PC-9 (cell line): ENCODE data around the gene EIF2AK3. TPM values are rescaled to one million over a fixed set of nuclear protein-coding genes. Genes with fewer than 3 reads are reported as not detected.
A peak's percentile ranks its signal among the peaks of the same experiment; 100 is the strongest.

Source experiments
- BruUV-seq: library from RNA; stranded (reverse); fragments of 400-500 nt; replicated peaks from 2 replicates; lab custom pipeline; 2021; lab: Mats Ljungman, UMichigan
- CTCF ChIA-PET: fragments of 300-600 bp; sonication (Branson Sonifier 250); formaldehyde crosslinking; loops from one replicate; lab custom pipeline; 2022; ENCODE audit warnings: antibody characterized with exemption; lab: Charles Lee
- POLR2A ChIA-PET: fragments of 300-600 bp; sonication (Branson Sonifier 250); formaldehyde crosslinking; loops from one replicate; lab custom pipeline; 2022; ENCODE audit warnings: antibody characterized with exemption; ENCODE audit not compliant: unreplicated experiment; lab: Charles Lee
- DNase-seq, 2 experiments: peaks; one replicate each; pipeline versions ENCODE4 v3.0.0 to v3.0.0-alpha.2; 2015 to 2022; ENCODE audit warnings: mixed read lengths in 1 of 2
- H2AFZ ChIP-seq: fragments of 200-600 bp; sonication (generic); 2 replicates; pipeline ENCODE4 v1.8.1; 2017; ENCODE audit warnings: antibody characterized with exemption
- H3F3A ChIP-seq: fragments of 200-600 bp; sonication (generic); 2 replicates; pipeline ENCODE4 v1.8.1; 2017; ENCODE audit warnings: antibody characterized with exemption, mild to moderate bottlenecking, low read depth; ENCODE audit not compliant: insufficient read depth
- H3K27ac ChIP-seq: fragments of 200-600 bp; sonication (generic); 2 replicates; pipeline ENCODE4 v1.6.1; 2016; ENCODE audit warnings: mixed run types
- H3K27me3 ChIP-seq: fragments of 200-600 bp; sonication (generic); 2 replicates; pipeline ENCODE4 v1.6.1; 2016; ENCODE audit warnings: low read depth, mixed run types; ENCODE audit not compliant: insufficient read depth
- H3K36me3 ChIP-seq: fragments of 200-600 bp; sonication (generic); 2 replicates; pipeline ENCODE4 v1.6.1; 2016; ENCODE audit warnings: low read depth, mixed run types
- H3K4me1 ChIP-seq: fragments of 200-600 bp; sonication (generic); replicated peaks from 2 replicates; pipeline ENCODE4 v1.6.1; 2016; ENCODE audit warnings: mixed run types; ENCODE audit not compliant: insufficient read depth
- H3K4me2 ChIP-seq: fragments of 200-600 bp; sonication (generic); 2 replicates; pipeline ENCODE4 v1.6.1; 2017; ENCODE audit warnings: mixed run types
- H3K4me3 ChIP-seq: fragments of 200-600 bp; sonication (generic); 2 replicates; pipeline ENCODE4 v1.6.1; 2016; ENCODE audit warnings: mixed run types
- H3K79me2 ChIP-seq: fragments of 200-600 bp; sonication (generic); 2 replicates; pipeline ENCODE4 v1.6.1; 2017; ENCODE audit warnings: low read depth, mixed run types
- H3K9me2 ChIP-seq: fragments of 200-600 bp; sonication (generic); 2 replicates; pipeline ENCODE4 v1.8.1; 2017; ENCODE audit warnings: mild to moderate bottlenecking; ENCODE audit not compliant: insufficient read depth
- H3K9me3 ChIP-seq: fragments of 200-600 bp; sonication (generic); 2 replicates; pipeline ENCODE4 v1.8.1; 2016; ENCODE audit warnings: low read depth; ENCODE audit not compliant: insufficient read depth
- H4K20me1 ChIP-seq: fragments of 200-600 bp; sonication (generic); 2 replicates; pipeline ENCODE4 v1.8.1; 2017; ENCODE audit not compliant: insufficient read depth
- EZH2 ChIP-seq: fragments of 200-600 bp; sonication (generic); IDR thresholded peaks from 2 replicates; pipeline ENCODE4 v1.8.0; 2017; ENCODE audit warnings: antibody characterized with exemption, low read depth
- intact Hi-C: fragments of 100-400 bp; cut with micrococcal nuclease; formaldehyde crosslinking; loops from one replicate; pipeline ENCODE4 v1.10.0; 2022; ENCODE audit not compliant: unreplicated experiment
- total RNA-seq: library from RNA; stranded (reverse); gene quantifications from 2 replicates; pipeline ENCODE4 v1.2.3, GENCODE V29; 2021
- TF ChIP-seq, protein P1 (sequence below): fragments of 200-600 bp; sonication (generic); conservative IDR thresholded peaks from 2 replicates; pipeline ENCODE4 v1.6.1; 2017; ENCODE audit warnings: mixed run types, antibody characterized with exemption, mild to moderate bottlenecking, moderate library complexity

EIF2AK3 gene
- total RNA-seq, 1 experiment from 2014 or later = 8.8 TPM

- H3F3A ChIP-seq = peaks cover 9% of the 10 kb centered on the region; the same call in 1 of the 2 replicates
- no peak overlapping the region for H2AFZ ChIP-seq
- no peak for DNase-seq
- no peak overlapping the region for H3K27ac ChIP-seq
- H3K9me3 ChIP-seq = no peaks in the 10 kb centered on the region
- H4K20me1 ChIP-seq = no peaks in the 10 kb centered on the region
- H3K4me3 ChIP-seq = no peak overlapping the region
- no peak overlapping the region for H3K4me2 ChIP-seq
- ChIA-PET CTCF (no interaction called here), POLR2A (no interaction called here)
- TF ChIP-seq, protein P1, sequence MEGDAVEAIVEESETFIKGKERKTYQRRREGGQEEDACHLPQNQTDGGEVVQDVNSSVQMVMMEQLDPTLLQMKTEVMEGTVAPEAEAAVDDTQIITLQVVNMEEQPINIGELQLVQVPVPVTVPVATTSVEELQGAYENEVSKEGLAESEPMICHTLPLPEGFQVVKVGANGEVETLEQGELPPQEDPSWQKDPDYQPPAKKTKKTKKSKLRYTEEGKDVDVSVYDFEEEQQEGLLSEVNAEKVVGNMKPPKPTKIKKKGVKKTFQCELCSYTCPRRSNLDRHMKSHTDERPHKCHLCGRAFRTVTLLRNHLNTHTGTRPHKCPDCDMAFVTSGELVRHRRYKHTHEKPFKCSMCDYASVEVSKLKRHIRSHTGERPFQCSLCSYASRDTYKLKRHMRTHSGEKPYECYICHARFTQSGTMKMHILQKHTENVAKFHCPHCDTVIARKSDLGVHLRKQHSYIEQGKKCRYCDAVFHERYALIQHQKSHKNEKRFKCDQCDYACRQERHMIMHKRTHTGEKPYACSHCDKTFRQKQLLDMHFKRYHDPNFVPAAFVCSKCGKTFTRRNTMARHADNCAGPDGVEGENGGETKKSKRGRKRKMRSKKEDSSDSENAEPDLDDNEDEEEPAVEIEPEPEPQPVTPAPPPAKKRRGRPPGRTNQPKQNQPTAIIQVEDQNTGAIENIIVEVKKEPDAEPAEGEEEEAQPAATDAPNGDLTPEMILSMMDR = no peak
- TF ChIP-seq EZH2 = no peak
- H3K27me3 ChIP-seq = no peaks in the 10 kb centered on the region
- peaks cover 21% of the 10 kb centered on the region for H3K4me1 ChIP-seq
- BruUV-seq = no TSS peak
- H3K36me3 ChIP-seq = no peaks in the 10 kb centered on the region
- H3K79me2 ChIP-seq = no peaks in the 10 kb centered on the region
- H3K9me2 ChIP-seq = no peaks in the 10 kb centered on the region
- intact Hi-C loops = no loop called here
Measured at GRCh38 chr2:88636026-88636425, 8.8 kb upstream of the EIF2AK3 start.

DNA sequence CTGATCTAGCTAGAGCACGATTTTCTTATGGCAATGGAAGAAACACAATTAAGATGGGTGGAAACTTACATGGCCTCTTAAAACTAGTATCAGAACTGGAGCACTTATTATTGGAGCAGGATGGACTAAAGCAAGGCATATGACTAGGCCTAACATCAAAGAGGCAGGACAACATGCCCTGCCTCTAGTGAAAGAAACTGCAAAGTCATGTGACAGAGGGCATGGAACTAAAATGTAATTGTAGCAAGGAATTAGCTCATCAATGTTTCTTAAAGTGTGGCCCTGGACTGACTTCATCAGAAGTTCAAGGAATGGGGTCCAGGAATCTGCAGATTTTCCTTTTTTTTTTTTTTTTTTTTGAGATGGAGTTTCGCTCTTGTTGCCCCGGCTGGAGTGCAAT, 5.3 kb upstream of the EIF2AK3 start:
- TF ChIP-seq, protein P1 = no peak
- no peak for TF ChIP-seq EZH2
- H3K79me2 ChIP-seq = no peaks in the 10 kb centered on the region
- ChIA-PET CTCF (no interaction called here), POLR2A (no interaction called here)
- H3K27me3 ChIP-seq = no peaks in the 10 kb centered on the region
- no peaks in the 10 kb centered on the region for H3K9me3 ChIP-seq
- H4K20me1 ChIP-seq = no peaks in the 10 kb centered on the region
- H3K36me3 ChIP-seq = no peaks in the 10 kb centered on the region
- BruUV-seq = no TSS peak
- intact Hi-C loops = no loop called here
- peaks cover 11% of the 10 kb centered on the region for H3K4me1 ChIP-seq
- DNase-seq = no peak
- no peaks in the 10 kb centered on the region for H3K9me2 ChIP-seq
- H3F3A ChIP-seq = peaks cover 10% of the 10 kb centered on the region; the same call in 1 of the 2 replicates
- no peak overlapping the region for H3K4me2 ChIP-seq
- H2AFZ ChIP-seq = no peak overlapping the region
- H3K4me3 ChIP-seq = no peak overlapping the region
- no peak overlapping the region for H3K27ac ChIP-seq

DNA sequence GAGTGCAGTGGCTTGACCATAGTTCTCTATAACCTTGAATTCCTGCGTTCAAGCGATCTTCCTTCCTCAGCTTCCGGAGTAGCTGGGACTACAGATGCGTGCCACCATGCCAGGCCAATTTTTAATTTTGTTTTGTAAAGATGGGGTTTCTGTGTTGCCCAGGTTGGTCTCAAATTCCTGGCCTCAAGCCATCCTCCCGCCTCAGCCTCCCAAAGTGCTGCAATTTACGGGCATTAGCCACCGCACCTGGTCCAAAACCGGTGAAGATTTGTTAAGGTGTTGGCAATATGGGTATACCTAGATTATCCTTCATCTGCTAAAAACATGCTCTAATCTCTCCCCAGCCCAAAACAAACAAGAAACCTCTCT, 1.3 kb upstream of the EIF2AK3 start:
- H3K79me2 ChIP-seq = peaks cover 31% of the 10 kb centered on the region
- H3K9me3 ChIP-seq = no peaks in the 10 kb centered on the region
- peak overlapping the region; percentile 82 for H3K4me2 ChIP-seq
- H3K4me3 ChIP-seq = peak overlapping the region; percentile 59; the same call in 1 of the 2 replicates
- ChIA-PET CTCF (interaction anchor here (1.1 kb wide), 1 partner anchor 41 kb away, joined by 7 read pairs; no protein-coding TSS in a partner anchor), POLR2A (interaction anchor here (0.6 to 1.3 kb wide), 6 partner anchors 9 to 62 kb away, joined by 3 to 29 read pairs (median 5); no protein-coding TSS in a partner anchor)
- H4K20me1 ChIP-seq = peaks cover 6% of the 10 kb centered on the region; the same call in 1 of the 2 replicates
- peaks cover 10% of the 10 kb centered on the region; the same call in 1 of the 2 replicates for H3F3A ChIP-seq
- peak overlapping the region; percentile 82; the same call in 1 of the 2 replicates for H2AFZ ChIP-seq
- H3K27ac ChIP-seq = peak overlapping the region; percentile 95
- H3K27me3 ChIP-seq = no peaks in the 10 kb centered on the region
- intact Hi-C loops = loop anchor here (1.0 to 5.0 kb wide), 2 partner anchors 31 to 36 kb away; no protein-coding TSS in a partner anchor
- H3K36me3 ChIP-seq = no peaks in the 10 kb centered on the region
- H3K9me2 ChIP-seq = no peaks in the 10 kb centered on the region
- BruUV-seq = no TSS peak
- TF ChIP-seq EZH2 = no peak
- TF ChIP-seq, protein P1 = no peak
- H3K4me1 ChIP-seq = peaks cover 26% of the 10 kb centered on the region
- no peak for DNase-seq
